SIG-M5 (cell line): Measurements from ENCODE around the gene EPM2AIP1.
"Not testable (repeated sequence)": the region's sequence is repeated elsewhere in the genome, so short reads cannot be mapped to it uniquely, and the experiment has no call there.

Experiments used
- DNase-seq: peaks from one replicate; lab custom pipeline; 2025; lab: John Stamatoyannopoulos, UW

EPM2AIP1 gene

DNA sequence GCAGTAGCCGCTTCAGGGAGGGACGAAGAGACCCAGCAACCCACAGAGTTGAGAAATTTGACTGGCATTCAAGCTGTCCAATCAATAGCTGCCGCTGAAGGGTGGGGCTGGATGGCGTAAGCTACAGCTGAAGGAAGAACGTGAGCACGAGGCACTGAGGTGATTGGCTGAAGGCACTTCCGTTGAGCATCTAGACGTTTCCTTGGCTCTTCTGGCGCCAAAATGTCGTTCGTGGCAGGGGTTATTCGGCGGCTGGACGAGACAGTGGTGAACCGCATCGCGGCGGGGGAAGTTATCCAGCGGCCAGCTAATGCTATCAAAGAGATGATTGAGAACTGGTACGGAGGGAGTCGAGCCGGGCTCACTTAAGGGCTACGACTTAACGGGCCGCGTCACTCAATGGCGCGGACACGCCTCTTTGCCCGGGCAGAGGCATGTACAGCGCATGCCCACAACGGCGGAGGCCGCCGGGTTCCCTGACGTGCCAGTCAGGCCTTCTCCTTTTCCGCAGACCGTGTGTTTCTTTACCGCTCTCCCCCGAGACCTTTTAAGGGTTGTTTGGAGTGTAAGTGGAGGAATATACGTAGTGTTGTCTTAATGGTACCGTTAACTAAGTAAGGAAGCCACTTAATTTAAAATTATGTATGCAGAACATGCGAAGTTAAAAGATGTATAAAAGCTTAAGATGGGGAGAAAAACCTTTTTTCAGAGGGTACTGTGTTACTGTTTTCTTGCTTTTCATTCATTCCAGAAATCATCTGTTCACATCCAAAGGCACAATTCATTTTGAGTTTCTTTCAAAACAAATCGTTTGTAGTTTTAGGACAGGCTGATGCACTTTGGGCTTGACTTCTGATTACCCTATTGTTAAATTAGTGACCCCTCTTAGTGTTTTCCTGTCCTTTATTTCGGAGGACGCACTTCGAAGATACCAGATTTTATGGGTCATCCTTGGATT lies 674 bp upstream of the EPM2AIP1 start, which contains the start of gene MLH1:
Gene MLH1, plus strand, starts transcription at position 193 of the 958 bp plus-strand sequence. Its CDS starts 30 bp downstream, at position 223.
- DNase-seq = no peak

DNA sequence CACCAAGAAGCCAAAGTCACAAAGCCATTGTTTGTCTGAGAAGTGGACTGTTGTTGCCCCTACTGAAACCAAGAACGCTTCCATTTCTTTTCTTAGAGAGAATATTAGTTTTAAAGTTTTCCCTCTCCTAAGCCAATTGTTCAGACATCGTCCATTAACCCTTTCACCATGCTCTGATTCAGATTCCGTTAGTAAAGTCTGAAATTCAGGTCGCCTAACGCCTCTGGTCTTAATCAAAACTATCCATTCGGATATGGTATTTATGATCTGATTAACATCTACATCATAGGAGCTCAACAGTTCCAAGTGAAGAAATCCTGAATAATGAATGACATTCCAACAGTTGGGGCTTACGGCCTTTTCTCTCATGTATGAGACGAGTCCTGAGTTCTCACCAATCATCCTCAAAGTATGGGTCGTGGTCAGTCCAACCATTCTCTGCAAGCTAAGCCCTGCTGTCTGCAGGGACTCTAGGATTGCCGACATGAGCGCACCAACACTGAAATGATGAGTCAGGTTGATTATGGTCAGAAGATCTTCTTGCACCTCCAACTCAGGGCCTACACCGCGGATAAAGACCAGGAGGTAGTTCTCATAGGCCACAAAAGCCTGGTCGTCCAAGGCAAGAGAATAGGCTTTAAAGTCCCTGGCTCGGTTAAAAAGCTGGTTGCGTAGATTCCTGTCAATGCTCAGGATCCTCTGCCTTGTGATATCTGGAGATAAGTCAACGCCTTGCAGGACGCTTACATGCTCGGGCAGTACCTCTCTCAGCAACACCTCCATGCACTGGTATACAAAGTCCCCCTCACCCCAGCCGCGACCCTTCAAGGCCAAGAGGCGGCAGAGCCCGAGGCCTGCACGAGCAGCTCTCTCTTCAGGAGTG lies 767 bp downstream of the EPM2AIP1 start:
- no peak for DNase-seq

DNA sequence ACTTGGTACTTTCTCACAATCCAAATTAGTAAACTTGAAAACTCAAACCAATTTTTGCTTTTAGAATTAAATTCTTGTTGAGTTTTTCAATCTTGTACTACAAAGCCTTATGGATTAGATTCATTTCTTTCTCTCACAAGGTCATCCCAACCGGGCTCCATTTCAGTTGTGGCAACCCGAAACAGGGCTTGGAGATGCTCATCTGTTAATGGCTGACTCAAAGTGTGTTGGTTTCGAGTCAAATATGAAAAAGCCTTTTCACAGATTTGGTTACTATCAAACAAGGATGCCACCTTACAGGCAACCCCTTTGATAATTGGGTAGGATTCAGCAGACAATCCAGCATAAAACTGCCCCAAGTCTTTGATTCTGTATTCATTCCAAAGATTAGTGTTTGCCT lies 1.8 kb downstream of the EPM2AIP1 start:
- DNase-seq = no peak

DNA sequence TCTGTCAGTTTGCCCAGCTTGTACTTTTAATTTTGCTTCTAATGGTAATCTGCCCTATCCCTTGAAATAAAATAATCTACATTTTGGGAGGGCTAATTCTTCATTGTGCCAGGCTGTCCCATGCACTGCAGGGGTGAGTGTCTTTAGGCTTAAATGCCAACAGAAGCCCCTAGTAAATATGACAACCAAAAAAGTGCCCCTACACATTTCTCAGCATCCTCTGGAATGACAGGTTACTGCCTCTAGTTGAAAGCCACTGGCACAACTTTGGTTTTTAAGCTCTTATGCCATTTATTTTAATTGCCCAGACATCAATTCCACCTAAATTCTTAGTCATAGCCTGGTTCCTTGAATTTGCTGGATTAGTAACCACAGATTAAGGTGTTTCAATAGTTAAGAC lies 3.4 kb downstream of the EPM2AIP1 start:
- no peak for DNase-seq

DNA sequence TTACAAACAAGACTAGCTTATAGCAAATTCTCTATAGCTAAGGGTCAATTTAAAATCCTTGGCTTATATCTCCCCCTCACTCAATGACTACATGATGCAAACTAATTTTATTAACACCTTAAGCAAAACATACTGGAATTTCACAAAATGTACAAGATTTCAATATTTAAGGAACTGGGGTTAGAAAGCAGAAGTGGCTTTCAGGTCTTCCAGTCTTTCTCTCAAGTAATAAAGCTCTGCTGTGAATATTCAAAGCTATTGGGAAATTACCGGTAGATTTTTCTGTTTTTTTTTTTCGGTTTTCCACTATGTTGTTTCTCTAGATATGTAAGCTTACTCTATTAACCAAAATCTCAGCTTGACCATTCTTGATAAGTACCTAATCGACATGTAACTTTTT lies 3.9 kb downstream of the EPM2AIP1 start:
- DNase-seq = no peak

DNA sequence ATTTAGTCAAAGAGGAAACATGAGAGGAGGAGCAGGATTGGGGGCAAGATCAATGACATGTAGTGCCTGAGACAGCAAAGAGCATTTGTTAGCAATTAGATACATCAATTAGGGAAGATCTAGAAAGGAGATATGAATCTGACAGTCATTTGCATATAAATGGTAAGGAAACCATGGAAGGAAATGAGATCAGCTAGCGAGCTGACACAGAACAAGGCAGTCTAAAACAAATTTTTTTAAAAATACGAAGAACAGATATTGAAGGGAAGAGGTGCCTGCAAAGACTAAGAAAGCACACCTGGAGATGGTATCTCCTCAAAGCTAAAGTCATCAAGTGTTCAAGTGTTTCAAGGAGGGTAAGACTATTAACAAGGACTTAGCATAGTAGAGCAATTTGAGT lies 4.6 kb downstream of the EPM2AIP1 start:
- no peak for DNase-seq

DNA sequence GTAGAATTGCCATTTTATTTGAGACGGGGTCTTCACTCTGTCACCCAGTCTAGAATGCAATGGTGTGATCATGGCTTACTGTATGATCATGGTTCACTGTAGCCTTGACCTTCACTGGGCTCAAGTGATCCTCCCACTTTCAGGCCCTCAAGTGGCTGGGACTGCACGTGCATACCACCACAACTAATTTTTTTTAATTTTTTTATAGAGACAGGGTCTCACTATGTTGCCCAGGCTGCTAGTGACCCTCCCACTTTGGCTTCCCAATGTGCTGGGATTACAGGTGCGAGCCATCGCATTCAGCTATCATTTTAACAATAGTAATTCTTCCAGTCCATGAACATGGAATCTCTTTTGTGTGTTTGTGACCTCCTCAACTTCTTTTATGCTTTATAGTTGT lies 11.9 kb downstream of the EPM2AIP1 start:
- DNase-seq = no peak

DNA sequence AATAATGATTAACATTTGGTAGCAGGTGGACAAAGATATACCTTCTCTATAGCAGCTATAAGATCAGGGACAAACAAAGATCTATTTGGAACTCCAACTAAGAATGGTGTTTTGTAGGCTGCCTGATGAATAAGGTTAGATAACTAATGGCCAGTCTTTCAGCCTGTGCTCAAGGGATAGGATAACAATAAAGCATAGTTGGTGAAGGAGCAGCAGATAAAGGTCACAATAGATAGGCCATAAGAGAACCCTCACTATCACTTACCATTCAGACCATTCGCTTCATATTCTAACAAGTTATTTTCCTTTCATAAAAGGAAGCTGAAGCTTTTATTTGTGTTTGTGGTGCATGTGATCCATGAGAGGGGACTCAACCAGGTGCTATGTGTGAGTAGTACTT lies 19.8 kb downstream of the EPM2AIP1 start:
- no peak for DNase-seq

DNA sequence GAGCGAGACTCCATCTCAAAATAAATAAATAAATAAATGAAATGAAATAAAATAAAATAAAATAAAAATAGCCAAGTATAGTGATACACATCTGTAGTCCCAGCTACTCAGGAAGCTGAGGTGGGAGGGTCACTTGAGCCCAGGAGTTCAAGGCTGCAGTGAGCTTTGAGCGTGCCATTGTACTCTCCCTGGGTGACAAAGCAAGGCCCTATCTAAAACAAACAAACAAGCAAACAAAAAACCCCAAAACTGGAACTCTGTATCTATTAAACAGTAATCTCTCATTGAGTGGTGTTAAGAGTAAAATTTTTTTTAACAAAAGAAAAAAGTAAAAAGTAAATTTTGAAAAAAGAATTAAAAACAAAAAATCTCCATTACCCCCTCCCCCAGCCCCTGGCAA lies 20.8 kb downstream of the EPM2AIP1 start:
- DNase-seq = no peak

DNA sequence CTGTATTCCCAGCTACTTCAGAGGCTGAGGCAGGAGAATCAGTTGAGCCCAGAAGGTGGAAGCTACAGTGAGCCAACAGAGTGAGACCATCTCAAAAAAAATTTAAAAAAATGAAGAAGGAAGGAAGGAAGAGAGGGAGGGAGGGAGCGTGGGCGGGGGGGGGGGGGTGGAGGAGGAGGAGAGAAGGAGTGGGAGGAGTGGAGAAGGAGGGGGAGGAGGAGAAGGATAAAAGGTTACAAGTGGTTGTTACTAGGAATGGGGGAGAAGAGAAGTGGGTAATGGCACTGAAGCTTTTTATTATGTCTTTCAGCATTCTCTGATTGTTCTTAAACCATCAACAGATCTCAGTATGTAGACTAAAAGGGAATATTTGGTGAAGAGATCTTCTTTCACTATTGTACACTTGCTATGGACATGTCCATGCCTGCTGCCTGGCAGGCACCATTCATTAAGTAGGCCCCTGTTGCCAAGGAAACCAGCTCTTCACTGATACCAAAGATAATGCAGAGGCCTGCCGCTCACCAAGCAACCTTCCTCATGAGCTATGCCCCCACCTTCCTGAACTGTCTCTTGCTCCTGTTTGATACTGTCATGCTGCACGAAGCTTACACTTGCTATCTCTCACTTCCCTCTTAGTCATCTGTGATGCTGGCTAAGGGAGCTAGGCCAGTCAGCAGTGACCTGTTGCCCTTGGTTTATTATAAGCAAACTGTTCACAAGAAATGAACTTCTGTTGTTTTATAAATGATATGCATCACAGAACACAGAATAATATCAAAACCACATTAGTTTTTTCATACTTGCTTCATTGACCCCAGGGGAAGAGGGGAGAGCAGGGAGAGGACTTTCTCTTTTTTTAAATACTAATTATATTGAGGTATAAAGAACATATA lies 23.1 kb downstream of the EPM2AIP1 start:
- peak; percentile 82 for DNase-seq

DNA sequence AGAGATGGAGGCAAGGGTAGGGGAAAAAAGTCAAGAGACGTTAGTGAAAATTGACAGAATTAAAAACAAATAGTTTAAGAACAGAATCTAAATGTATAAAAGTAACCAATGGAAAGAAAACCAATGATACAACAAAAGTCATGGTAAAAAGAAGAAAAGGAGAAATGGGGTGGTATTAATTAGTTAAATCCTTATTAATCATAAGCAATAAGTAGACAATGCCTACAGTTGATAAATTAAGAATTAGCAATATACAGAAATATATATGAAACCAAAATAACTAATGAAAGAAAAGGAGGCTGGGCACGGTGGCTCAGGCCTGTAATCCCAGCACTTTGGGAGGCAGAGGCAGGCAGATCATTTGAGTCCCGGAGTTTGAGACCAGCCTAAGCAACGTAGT lies 23.8 kb downstream of the EPM2AIP1 start:
- DNase-seq = no peak

DNA sequence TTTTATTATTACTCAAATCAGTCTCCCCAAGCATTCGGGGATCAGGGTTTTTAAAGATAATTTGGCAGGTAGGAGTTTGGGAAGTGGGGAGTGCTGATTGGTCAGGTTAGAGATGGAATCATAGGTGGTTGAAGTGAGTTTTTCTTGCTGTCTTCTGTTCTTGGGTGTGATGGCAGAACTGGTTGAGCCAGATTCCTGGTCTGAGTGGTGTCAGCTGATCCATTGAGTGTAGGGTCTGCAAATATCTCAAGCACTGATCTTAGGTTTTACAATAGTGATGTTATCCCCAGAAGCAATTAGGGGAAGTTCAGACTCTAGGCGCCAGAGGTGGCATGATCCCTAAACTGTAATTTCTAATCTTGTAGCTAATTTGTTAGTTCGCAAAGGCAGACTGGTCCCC lies 27.5 kb downstream of the EPM2AIP1 start:
- DNase-seq = no peak

DNA sequence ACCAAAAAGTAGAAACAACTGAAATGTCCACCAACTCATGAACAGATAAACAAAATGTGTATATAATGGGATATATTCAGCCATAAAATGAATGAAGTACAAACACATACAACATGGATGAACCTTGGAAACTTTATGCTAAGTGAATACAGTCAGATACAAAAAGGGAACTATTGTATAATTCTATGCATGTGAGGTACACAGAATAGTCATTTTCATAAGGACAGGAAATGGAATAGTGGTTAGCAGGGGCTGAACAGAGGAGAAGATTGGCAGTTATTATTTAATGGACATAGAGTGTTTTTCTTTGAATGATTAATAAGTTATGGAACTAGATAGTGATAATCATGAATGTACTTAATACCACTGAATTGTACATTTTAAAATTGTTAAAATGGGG lies 28.1 kb downstream of the EPM2AIP1 start:
- DNase-seq = no peak

DNA sequence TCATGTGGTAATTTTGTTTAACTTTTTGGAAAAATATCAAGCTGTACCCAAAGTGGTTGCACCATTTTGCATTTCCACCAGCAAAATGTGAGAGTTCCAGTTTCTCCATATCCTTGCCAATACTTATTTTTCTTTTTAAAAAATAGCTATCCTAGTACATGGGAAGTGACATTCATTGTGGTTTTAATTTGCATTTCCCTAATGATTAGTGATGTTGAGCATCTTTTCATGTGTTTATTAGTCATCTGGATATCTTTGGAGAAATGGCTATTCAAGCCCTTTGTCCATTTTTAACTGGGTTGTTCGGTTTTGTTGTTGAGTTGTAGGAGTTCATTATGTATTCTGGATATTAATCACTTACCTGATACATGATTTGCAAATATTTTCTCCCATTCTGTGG lies 28.6 kb downstream of the EPM2AIP1 start:
- DNase-seq = no peak

DNA sequence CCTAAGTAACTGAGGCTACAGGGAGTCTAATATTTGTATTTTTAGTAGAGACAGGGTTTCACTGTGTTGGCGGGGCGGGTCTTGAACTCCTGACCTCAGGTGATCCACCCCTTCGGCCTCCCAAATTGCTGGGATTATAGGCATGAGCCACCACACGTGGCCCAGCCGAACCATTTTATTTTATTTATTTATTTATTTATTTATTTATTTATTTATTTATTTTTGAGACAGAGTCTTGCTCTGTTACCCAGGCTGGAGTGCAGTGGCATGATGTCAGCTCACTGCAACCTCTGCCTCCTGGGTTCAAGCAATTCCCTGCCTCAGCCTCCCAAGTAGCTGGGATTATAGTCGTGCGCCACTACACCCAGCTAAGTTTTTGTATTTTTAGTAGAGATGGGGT lies 29.9 kb downstream of the EPM2AIP1 start:
- not testable (repeated sequence) for DNase-seq

DNA sequence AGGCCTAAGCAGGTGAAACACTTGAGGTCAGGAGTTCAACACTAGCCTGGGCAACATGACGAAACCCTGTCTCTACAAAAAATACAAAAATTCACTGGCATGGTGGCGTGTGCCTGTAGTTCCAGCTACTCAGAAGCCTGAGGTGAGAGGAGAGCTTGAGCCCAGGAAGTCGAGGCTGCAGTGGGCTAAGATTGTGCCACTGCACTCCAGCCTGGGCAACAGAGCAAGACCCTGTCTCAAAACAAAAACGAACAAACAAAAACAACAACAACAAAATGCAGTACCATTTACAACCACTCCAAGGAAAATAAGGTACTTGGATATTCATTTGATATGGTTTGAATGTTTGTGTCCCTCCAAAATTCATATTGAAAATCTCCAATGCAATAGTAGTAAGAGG lies 32.4 kb downstream of the EPM2AIP1 start:
- DNase-seq = no peak

DNA sequence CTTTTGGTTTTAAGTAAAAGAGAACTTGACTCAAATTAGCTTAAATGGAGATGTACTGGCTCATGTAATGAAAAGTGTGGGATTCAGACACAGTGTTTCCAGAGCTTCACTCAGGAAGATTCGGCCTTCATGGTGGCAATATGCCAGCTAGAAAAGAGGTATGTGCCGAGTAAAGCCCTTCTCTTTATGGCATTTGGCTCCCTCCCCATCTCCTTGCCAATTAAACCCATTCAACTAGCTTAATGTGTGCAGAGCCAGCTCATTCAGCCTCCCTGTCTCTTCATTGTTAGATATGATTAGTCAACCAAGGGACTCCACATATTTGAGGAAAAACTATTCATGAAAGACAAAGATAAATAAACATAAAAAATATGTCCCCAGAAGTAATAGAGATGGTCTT lies 33.1 kb downstream of the EPM2AIP1 start:
- no peak for DNase-seq

DNA sequence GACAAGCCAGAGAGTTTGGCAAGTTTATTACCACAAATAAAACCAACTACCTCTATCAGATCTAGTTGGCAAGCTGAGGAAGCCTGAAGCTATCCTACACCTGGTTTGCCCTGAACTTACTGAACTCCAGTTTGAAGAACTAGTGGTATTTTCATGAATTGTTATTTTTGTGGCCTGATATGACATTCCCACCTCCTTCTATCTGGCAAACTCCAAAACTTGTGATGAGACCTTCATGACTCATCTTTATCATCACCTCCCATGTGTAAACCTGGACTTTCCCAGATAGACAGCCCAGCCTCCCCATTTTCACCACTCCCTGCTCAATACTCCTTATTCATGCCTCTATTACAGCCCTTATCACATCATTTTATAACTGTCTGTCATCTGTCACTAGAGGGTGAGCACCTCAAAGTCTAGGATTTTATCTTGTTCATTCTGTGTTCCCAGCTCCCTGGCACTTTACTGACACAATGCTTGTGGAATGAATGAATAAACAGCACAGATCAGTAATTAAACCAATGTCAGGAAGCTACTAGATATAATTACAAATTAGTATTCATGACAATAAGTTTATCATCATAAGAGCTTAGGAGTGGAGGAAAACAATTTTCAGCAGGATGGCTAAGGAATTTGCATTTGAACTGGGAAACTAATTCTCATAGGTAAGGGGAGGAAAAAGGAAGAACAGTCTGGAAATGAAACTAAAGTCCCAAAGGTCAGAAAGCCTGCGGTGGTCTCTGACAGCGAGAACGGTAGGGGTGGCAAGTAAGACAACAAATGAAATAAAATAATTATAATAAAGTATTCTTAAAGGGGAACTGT lies 34.9 kb downstream of the EPM2AIP1 start:
- no peak for DNase-seq

DNA sequence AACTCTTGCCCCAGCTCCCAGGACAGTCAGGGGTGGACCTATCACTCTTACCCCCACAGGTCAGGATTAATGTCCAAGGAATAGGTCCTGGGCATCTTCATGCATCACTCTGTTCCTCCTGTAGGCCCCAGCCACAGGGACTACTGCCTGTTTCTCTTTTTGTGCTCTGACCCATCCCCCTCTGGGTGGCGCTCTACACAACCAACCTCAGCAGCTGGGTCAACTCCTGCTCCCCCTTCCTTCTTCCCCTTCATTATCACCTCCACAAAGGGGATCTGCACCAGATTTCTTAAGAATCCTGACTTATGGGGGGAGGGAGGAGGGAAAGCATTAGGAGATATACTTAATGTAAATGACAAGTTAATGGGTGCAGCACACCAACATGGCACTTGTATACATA lies 35.9 kb downstream of the EPM2AIP1 start:
- no peak for DNase-seq

DNA sequence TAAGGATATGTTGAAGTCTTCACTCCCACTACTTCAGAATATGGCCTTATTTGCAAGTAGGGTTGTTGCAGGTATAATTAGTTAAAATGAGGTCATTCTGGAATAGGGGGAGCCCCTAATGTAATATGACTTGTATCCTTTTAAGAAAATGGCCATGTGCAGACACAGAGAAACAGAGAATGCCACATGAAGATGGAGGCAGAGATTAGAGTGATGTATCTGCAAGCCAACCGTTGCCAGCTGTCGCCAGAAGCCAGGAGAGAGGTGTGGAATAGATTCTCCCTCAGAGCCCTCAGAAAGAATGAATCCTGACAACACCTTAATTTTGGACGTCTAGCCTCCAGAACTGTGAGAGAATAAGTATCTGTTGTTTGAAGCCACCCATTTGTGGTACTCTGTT lies 36.8 kb downstream of the EPM2AIP1 start:
- no peak for DNase-seq
